RWPE1 (cell line): Measurements from ENCODE around the gene PAIP1.

Experiments used
- CTCF ChIA-PET: fragments of 350-600 bp; sonication (Branson Sonifier 250); formaldehyde crosslinking; extraction: SDS; loops from one replicate; lab custom pipeline; 2021; lab: Yijun Ruan, JAX
- POLR2A ChIA-PET: fragments of 400-600 bp; formaldehyde crosslinking; extraction: SDS; loops from one replicate; lab custom pipeline; 2020; ENCODE audit warnings: antibody characterized with exemption; ENCODE audit not compliant: low non-redundant PET; lab: Yijun Ruan, JAX
- DNase-seq: peaks from one replicate; pipeline ENCODE4 v3.0.0; 2012; ENCODE audit warnings: low spot score
- H3K27ac ChIP-seq: fragments of 450-650 bp; 2 replicates; pipeline ENCODE4 v1.5.1; 2017
- CTCF ChIP-seq: fragments of 450-650 bp; conservative IDR thresholded peaks from 2 replicates; pipeline ENCODE4 v1.5.1; 2017; ENCODE audit warnings: low read depth, mild to moderate bottlenecking

Gene PAIP1

GRCh38 chr5:43533646-43534045 is 23.2 kb downstream of the PAIP1 start:
- ChIA-PET CTCF (no interaction called here), POLR2A (no interaction called here)
- TF ChIP-seq CTCF: no peak
- DNase-seq: no peak
- no peak overlapping the region for H3K27ac ChIP-seq

GRCh38 chr5:43530648-43531047 is 26.2 kb downstream of the PAIP1 start:
- no peak for DNase-seq

GRCh38 chr5:43523662-43524072 is 33.2 kb downstream of the PAIP1 start:
- ChIA-PET CTCF (interaction anchor here (0.6 to 0.7 kb wide), 2 partner anchors 224 to 329 kb away, joined by 3 read pairs; no protein-coding TSS in a partner anchor), POLR2A (no interaction called here)
- no peak for DNase-seq
- no peak for TF ChIP-seq CTCF
- no peak overlapping the region for H3K27ac ChIP-seq

More at GRCh38 chr5:43530648-43531047, 26.2 kb downstream of the PAIP1 start:
- TF ChIP-seq CTCF: no peak
- CTCF ChIA-PET: no interaction called here
- no peak overlapping the region for H3K27ac ChIP-seq
- POLR2A ChIA-PET: no interaction called here

- DNase-seq: no peak
- POLR2A ChIA-PET: no interaction called here
- CTCF ChIA-PET: no interaction called here
- TF ChIP-seq CTCF: no peak
- no peak overlapping the region for H3K27ac ChIP-seq
These were observed 36.3 kb downstream of the PAIP1 start for GRCh38 chr5:43520615-43521014.

- TF ChIP-seq CTCF: no peak
- ChIA-PET CTCF (interaction anchor here (0.9 to 1.2 kb wide), 2 partner anchors 10 to 30 kb away, joined by 3 to 5 read pairs; no protein-coding TSS in a partner anchor), POLR2A (interaction anchor here (1.4 kb wide), 1 partner anchor 32 kb away, joined by 5 read pairs; the partner anchor contains the start of gene TMEM267)
- DNase-seq: no peak
- no peak overlapping the region for H3K27ac ChIP-seq
These were observed 41.2 kb downstream of the PAIP1 start for GRCh38 chr5:43515678-43516048.

GRCh38 chr5:43514816-43515677 is 41.8 kb downstream of the PAIP1 start, which contains the start of gene C5orf34:
Gene C5orf34 (minus strand): TSS chr5:43515148. CDS start chr5:43509339, 5,809 bp downstream.
- peak within 1 kb of the TSS; percentile 93 for H3K27ac ChIP-seq
- TF ChIP-seq CTCF: no peak
- peak; percentile 99 for DNase-seq
- CTCF ChIA-PET: interaction anchor here (0.7 to 1.2 kb wide), 3 partner anchors 11 to 278 kb away, joined by 3 to 5 read pairs (median 4); no protein-coding TSS in a partner anchor
- POLR2A ChIA-PET: interaction anchor here (0.9 to 1.4 kb wide), 3 partner anchors 31 to 201 kb away, joined by 3 to 5 read pairs (median 3); partner anchors contain the start of gene TMEM267
